ENCODE results near the gene RNF220.
A peak's percentile ranks its signal among the peaks of the same experiment; 100 is the strongest.

The RNF220 gene

GRCh38 chr1:44436401-44437106 is 31.5 kb downstream of the RNF220 start:
- DNase-seq: no peak

- DNase-seq: no peak
These were observed 32.2 kb downstream of the RNF220 start for GRCh38 chr1:44437107-44437716.

GRCh38 chr1:44442791-44443190 is 37.7 kb downstream of the RNF220 start:
- DNase-seq: no peak

- DNase-seq: no peak
These were observed 42.2 kb downstream of the RNF220 start for GRCh38 chr1:44447051-44447810.

GRCh38 chr1:44453798-44454349 is 48.8 kb downstream of the RNF220 start:
- no peak for DNase-seq

GRCh38 chr1:44454704-44455103 is 49.6 kb downstream of the RNF220 start:
- DNase-seq: no peak

GRCh38 chr1:44460107-44460882 is 55.2 kb downstream of the RNF220 start:
- DNase-seq: no peak

GRCh38 chr1:44464361-44464760 is 59.3 kb downstream of the RNF220 start:
- no peak for DNase-seq

GRCh38 chr1:44467566-44467965 is 62.5 kb downstream of the RNF220 start:
- no peak for DNase-seq

- no peak for DNase-seq
These were observed 66.9 kb downstream of the RNF220 start for GRCh38 chr1:44471911-44472453.

GRCh38 chr1:44472620-44473525 is 67.8 kb downstream of the RNF220 start:
- DNase-seq: no peak

- no peak for DNase-seq
These were observed 71.8 kb downstream of the RNF220 start for GRCh38 chr1:44476891-44477290.

GRCh38 chr1:44481701-44482100 is 76.6 kb downstream of the RNF220 start:
- DNase-seq: no peak

GRCh38 chr1:44483089-44483874 is 78.2 kb downstream of the RNF220 start:
- no peak for DNase-seq

- DNase-seq: no peak
These were observed 79.2 kb downstream of the RNF220 start for GRCh38 chr1:44484155-44484688.

- DNase-seq: peak in 1 of 2 experiments; percentile 9
These were observed 80.3 kb downstream of the RNF220 start for GRCh38 chr1:44485229-44485933.

GRCh38 chr1:44485934-44486460 is 80.9 kb downstream of the RNF220 start:
- DNase-seq: no peak

GRCh38 chr1:44489481-44489880 is 84.4 kb downstream of the RNF220 start:
- no peak for DNase-seq

- no peak for DNase-seq
These were observed 91.6 kb downstream of the RNF220 start for GRCh38 chr1:44496541-44497171.
